Right atrium auricular region (tissue), 2 donors: ENCODE results near the gene MLIP. TPM values are rescaled to one million over a fixed set of nuclear protein-coding genes. Genes with fewer than 3 reads are reported as not detected.

Experiments
- DNase-seq: peaks from one replicate; pipeline ENCODE4 v3.0.0-alpha.2; 2019; ENCODE audit warnings: low spot score
- H3K27ac ChIP-seq, 2 donors: fragments of 200-600 bp; sonication (generic); 1 replicate in 1 of 2; 2 replicates in 1 of 2; pipeline ENCODE4 v1.5.1; 2016 to 2019
- H3K27me3 ChIP-seq, 2 donors: fragments of 200-600 bp; sonication (generic); one replicate each; pipeline versions ENCODE4 v1.5.1 to v1.6.0; 2017 to 2019
- H3K36me3 ChIP-seq: fragments of 200-600 bp; sonication (generic); one replicate; pipeline ENCODE4 v1.5.1; 2016
- H3K4me1 ChIP-seq, 2 donors: fragments of 200-600 bp; sonication (generic); one replicate each; pipeline versions ENCODE4 v1.5.1 to v1.6.0; 2017 to 2019
- H3K4me3 ChIP-seq, 2 donors: fragments of 200-600 bp; sonication (generic); 1 replicate in 1 of 2; 2 replicates in 1 of 2; pipeline ENCODE4 v1.5.1; 2017 to 2019; ENCODE audit warnings: mild to moderate bottlenecking in 1 of 2, moderate library complexity in 1 of 2
- H3K9me3 ChIP-seq, 2 donors: fragments of 200-600 bp; sonication (generic); one replicate each; pipeline ENCODE4 v1.5.1; 2019
- total RNA-seq, 2 donors: library from RNA; depleted of rRNA; stranded (reverse); fragments of >200 nt; gene quantifications; one replicate each; pipeline ENCODE4 v1.1.0, GENCODE V29; 2016
- TF ChIP-seq, protein P1 (sequence below), 2 donors: fragments of 200-600 bp; sonication (generic); IDR thresholded peaks; one replicate each; pipeline ENCODE4 v1.5.1; 2019; ENCODE audit warnings: antibody characterized with exemption in 2 of 2

MLIP gene
- total RNA-seq, 2 donors from 2014 or later = 170 to 262 TPM

DNA sequence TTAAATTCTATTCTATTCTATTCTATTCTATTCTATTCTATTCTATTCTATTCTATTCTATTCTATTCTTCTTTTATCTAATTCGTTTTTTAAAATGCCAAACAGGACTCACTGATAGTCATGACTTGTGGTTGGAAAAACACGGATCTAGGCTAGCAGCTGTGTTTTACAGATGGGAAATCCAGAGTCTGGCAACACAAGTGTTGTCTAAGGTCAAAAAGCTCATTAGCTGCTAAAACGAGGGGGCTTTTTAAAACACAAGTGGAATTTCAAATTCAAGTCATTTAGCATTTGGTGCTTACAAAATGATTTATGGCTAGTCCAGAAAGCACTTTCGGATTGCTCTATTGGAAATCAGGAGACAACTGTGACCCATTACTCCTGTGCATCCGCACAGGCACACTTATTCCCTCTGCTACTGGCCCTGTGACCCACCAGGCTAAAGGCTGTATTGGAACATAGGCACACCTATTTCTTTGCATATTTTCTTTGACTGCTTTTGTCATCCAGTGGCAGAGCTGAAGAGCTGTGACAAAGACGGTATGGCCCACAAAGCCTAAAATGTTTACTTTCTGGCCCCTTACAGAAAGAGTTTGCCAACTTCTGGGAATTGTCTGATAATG lies 17.8 kb upstream of the MLIP start:
- no peak overlapping the region for H3K4me3 ChIP-seq
- H3K27me3 ChIP-seq = no peaks in the 10 kb centered on the region
- DNase-seq = no peak
- peak overlapping the region in 1 of 2 donors; percentile 6 for H3K27ac ChIP-seq
- H3K4me1 ChIP-seq = peaks cover 0 to 15% of the 10 kb centered on the region in 2 donors
- H3K36me3 ChIP-seq = no peaks in the 10 kb centered on the region
- TF ChIP-seq, protein P1, sequence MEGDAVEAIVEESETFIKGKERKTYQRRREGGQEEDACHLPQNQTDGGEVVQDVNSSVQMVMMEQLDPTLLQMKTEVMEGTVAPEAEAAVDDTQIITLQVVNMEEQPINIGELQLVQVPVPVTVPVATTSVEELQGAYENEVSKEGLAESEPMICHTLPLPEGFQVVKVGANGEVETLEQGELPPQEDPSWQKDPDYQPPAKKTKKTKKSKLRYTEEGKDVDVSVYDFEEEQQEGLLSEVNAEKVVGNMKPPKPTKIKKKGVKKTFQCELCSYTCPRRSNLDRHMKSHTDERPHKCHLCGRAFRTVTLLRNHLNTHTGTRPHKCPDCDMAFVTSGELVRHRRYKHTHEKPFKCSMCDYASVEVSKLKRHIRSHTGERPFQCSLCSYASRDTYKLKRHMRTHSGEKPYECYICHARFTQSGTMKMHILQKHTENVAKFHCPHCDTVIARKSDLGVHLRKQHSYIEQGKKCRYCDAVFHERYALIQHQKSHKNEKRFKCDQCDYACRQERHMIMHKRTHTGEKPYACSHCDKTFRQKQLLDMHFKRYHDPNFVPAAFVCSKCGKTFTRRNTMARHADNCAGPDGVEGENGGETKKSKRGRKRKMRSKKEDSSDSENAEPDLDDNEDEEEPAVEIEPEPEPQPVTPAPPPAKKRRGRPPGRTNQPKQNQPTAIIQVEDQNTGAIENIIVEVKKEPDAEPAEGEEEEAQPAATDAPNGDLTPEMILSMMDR (IDR thresholded peaks at IDR 0.05) = no peak
- no peaks in the 10 kb centered on the region for H3K9me3 ChIP-seq

GRCh38 chr6:54094293-54094692 lies 16.9 kb upstream of the MLIP start:
- peaks cover 0 to 19% of the 10 kb centered on the region in 2 donors for H3K4me1 ChIP-seq
- no peak overlapping the region for H3K27ac ChIP-seq
- DNase-seq = no peak
- H3K9me3 ChIP-seq = no peaks in the 10 kb centered on the region
- H3K36me3 ChIP-seq = no peaks in the 10 kb centered on the region
- no peaks in the 10 kb centered on the region for H3K27me3 ChIP-seq
- no peak overlapping the region for H3K4me3 ChIP-seq
- TF ChIP-seq, protein P1 (IDR thresholded peaks at IDR 0.05) = no peak

DNA sequence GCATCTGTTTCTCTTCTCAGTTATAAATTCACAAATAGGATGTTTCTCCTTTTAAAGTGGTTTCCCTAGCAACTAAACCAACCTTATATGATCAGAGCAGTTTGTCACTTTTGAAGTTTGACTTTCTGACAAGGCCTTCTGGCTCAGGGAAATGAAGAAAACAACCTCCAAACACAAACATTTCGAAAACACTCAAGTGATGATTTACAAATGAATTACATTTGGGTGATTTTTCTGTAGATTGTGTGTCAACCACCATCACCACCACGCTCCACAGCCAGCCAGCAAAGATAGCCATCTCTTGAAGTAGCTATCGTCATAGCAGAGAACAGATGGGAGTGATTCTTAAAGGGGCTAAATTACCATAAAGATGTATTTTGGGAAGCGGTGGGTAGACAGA lies 16.5 kb upstream of the MLIP start:
- H3K36me3 ChIP-seq = no peaks in the 10 kb centered on the region
- no peak for DNase-seq
- no peaks in the 10 kb centered on the region for H3K27me3 ChIP-seq
- peaks cover 0 to 24% of the 10 kb centered on the region in 2 donors for H3K4me1 ChIP-seq
- TF ChIP-seq, protein P1 (IDR thresholded peaks at IDR 0.05) = no peak
- no peak overlapping the region for H3K4me3 ChIP-seq
- H3K27ac ChIP-seq = no peak overlapping the region
- H3K9me3 ChIP-seq = no peaks in the 10 kb centered on the region

GRCh38 chr6:54095723-54096122 lies 15.5 kb upstream of the MLIP start:
- no peaks in the 10 kb centered on the region for H3K27me3 ChIP-seq
- DNase-seq = no peak
- H3K9me3 ChIP-seq = no peaks in the 10 kb centered on the region
- peaks cover 0 to 26% of the 10 kb centered on the region in 2 donors for H3K4me1 ChIP-seq
- H3K36me3 ChIP-seq = no peaks in the 10 kb centered on the region
- no peak overlapping the region for H3K27ac ChIP-seq
- H3K4me3 ChIP-seq = no peak overlapping the region
- TF ChIP-seq, protein P1 (IDR thresholded peaks at IDR 0.05) = no peak

DNA sequence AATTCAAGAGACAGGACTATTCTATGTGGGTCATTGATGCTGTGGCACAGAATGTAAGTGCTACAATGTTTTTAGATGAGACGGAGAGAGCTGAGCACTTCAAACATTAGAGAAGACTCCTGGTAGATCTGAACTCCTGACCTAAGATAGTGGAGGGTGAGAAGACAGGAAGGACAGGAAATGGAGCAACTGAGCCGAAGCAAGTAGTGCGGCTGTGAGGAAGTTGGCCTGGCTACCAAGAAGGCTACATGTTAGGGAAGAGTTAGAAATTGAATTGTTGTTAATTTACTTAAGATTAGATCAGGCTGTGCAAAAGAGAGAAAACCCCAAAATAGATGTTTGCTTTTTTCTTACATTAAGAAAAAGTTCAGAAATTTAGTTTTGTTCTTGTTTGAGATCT lies 14.4 kb upstream of the MLIP start:
- TF ChIP-seq, protein P1 (IDR thresholded peaks at IDR 0.05) = no peak
- no peaks in the 10 kb centered on the region for H3K36me3 ChIP-seq
- no peaks in the 10 kb centered on the region for H3K9me3 ChIP-seq
- H3K27ac ChIP-seq = no peak overlapping the region
- H3K27me3 ChIP-seq = no peaks in the 10 kb centered on the region
- no peak for DNase-seq
- H3K4me1 ChIP-seq = peaks cover 0 to 21% of the 10 kb centered on the region in 2 donors
- no peak overlapping the region for H3K4me3 ChIP-seq

GRCh38 chr6:54097753-54098152 lies 13.5 kb upstream of the MLIP start:
- H3K4me3 ChIP-seq = no peak overlapping the region
- no peaks in the 10 kb centered on the region for H3K36me3 ChIP-seq
- TF ChIP-seq, protein P1 (IDR thresholded peaks at IDR 0.05) = no peak
- H3K4me1 ChIP-seq = peaks cover 0 to 24% of the 10 kb centered on the region in 2 donors
- no peak overlapping the region for H3K27ac ChIP-seq
- no peaks in the 10 kb centered on the region for H3K9me3 ChIP-seq
- no peaks in the 10 kb centered on the region for H3K27me3 ChIP-seq
- DNase-seq = no peak
